ENCODE data around the gene OR2T35. TPM values are rescaled to one million over a fixed set of nuclear protein-coding genes. Genes with fewer than 3 reads are reported as not detected.
"Not testable (repeated sequence)": the region's sequence is repeated elsewhere in the genome, so short reads cannot be mapped to it uniquely, and the experiment has no call there.

The OR2T35 gene
- total RNA-seq, 2 donors from 2014 or later = not detected

DNA sequence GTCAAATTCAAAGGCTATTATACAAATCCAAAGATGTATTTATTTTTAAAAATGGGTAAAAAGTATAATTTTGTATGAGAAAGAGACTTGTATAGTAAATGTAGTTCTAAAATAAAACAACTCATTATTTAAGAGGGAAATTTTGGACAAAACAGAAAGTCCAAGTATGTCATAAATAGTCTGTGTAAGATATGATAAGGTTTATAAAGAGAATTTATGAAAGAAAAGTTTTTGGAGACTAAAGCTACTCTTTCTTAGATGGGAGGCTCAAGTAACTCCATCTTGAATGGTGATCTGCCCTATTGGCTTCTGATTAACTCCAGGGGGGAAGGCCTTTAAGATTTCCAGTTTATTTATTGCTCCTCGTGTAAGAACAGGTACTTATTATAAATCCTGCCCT lies 24.9 kb upstream of the OR2T35 start:
- ATAC-seq (no peak), DNase-seq (no peak)
- Histone ChIP-seq H3K9me3 (no peaks in the 10 kb centered on the region), H3K27me3 (no peaks in the 10 kb centered on the region), H3K4me1 (no peaks in the 10 kb centered on the region), H3K4me3 (no peak overlapping the region), H3K36me3 (replicated peaks in 1 of 2; ENCODE audit: insufficient read depth in 1 of 2, low read depth in 2 of 2) (no peaks in the 10 kb centered on the region), H3K27ac (no peak overlapping the region)
- no peak for TF ChIP-seq POLR2A (IDR thresholded peaks at IDR 0.05)
- TF ChIP-seq, protein P1, sequence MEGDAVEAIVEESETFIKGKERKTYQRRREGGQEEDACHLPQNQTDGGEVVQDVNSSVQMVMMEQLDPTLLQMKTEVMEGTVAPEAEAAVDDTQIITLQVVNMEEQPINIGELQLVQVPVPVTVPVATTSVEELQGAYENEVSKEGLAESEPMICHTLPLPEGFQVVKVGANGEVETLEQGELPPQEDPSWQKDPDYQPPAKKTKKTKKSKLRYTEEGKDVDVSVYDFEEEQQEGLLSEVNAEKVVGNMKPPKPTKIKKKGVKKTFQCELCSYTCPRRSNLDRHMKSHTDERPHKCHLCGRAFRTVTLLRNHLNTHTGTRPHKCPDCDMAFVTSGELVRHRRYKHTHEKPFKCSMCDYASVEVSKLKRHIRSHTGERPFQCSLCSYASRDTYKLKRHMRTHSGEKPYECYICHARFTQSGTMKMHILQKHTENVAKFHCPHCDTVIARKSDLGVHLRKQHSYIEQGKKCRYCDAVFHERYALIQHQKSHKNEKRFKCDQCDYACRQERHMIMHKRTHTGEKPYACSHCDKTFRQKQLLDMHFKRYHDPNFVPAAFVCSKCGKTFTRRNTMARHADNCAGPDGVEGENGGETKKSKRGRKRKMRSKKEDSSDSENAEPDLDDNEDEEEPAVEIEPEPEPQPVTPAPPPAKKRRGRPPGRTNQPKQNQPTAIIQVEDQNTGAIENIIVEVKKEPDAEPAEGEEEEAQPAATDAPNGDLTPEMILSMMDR (IDR thresholded peaks at IDR 0.05) = no peak
- intact Hi-C loops (cut with DNase I) = no loop called here
- WGBS, 2 donors = 52 to 80% methylated on average over 1 of the region's 1 CpG

DNA sequence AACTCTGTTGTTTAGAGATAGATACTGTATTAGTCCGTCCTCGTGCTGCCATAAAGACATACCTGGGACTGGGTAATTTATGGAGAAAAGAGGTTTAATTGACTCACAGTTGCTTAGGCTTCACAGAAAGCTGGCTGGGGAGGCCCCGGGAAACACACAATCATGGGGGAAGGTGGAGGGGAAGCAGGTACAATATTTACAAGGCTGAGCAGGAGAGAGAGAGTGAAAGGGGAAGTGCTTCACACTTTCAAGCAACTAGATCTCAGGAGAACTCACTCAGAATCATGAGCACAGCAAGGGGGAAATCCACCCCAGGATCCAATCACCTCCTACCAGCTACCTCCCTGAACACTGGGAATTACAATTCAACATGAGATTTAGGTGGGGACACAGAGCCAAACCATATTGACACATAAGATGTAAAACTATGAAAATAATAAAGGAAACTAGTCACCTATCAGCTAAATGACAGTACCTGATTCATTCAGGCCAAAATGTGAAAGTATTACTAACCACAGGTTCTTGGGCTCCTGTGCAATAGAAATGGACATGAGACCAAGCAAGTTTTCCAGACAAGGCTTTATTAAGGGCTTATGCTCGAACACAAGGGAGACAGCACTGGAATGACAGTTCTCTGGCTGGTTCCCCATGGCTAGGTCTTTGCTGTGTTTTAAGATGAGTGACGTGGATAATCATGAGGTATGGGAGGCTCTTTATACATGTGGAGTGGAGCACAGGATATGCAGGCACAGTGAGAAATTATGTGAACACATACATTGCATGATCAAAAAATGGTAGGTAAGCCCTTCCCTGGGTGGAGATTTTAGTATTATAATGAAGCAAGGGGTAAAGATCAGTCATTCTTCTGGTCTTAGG lies 18.6 kb upstream of the OR2T35 start:
- H3K4me1 ChIP-seq; H3K36me3 ChIP-seq (replicated peaks in 1 of 2; ENCODE audit: insufficient read depth in 1 of 2, low read depth in 2 of 2); H3K9me3 ChIP-seq; H3K4me3 ChIP-seq; ATAC-seq; intact Hi-C loops (cut with DNase I); DNase-seq; H3K27me3 ChIP-seq; H3K27ac ChIP-seq: not testable (repeated sequence)
- 50 to 68% methylated on average over 5 of the region's 5 CpGs for WGBS, 2 donors

GRCh38 chr1:248656797-248657196 lies 11.7 kb upstream of the OR2T35 start:
- H3K4me1 ChIP-seq; intact Hi-C loops (cut with DNase I); H3K27ac ChIP-seq; DNase-seq; ATAC-seq; H3K36me3 ChIP-seq (replicated peaks in 1 of 2; ENCODE audit: insufficient read depth in 1 of 2, low read depth in 2 of 2); H3K4me3 ChIP-seq; H3K27me3 ChIP-seq; H3K9me3 ChIP-seq: not testable (repeated sequence)
- 45 to 66% methylated on average over 6 of the region's 6 CpGs for WGBS, 2 donors

- H3K4me3 ChIP-seq; ATAC-seq; H3K27ac ChIP-seq; intact Hi-C loops (cut with DNase I); H3K4me1 ChIP-seq; H3K9me3 ChIP-seq; H3K27me3 ChIP-seq; DNase-seq; H3K36me3 ChIP-seq (replicated peaks in 1 of 2; ENCODE audit: insufficient read depth in 1 of 2, low read depth in 2 of 2): not testable (repeated sequence)
- 40% methylated on average over 1 of the region's 3 CpGs; no CpG with 5 or more reads in 1 of the 2 donors for WGBS, 2 donors
Measured at GRCh38 chr1:248655354-248655753, 10.3 kb upstream of the OR2T35 start, which contains the start of gene OR2T27. Gene OR2T27, minus strand, starts transcription at chr1:248655528. Its CDS starts 4,644 bp downstream, at chr1:248650884.

DNA sequence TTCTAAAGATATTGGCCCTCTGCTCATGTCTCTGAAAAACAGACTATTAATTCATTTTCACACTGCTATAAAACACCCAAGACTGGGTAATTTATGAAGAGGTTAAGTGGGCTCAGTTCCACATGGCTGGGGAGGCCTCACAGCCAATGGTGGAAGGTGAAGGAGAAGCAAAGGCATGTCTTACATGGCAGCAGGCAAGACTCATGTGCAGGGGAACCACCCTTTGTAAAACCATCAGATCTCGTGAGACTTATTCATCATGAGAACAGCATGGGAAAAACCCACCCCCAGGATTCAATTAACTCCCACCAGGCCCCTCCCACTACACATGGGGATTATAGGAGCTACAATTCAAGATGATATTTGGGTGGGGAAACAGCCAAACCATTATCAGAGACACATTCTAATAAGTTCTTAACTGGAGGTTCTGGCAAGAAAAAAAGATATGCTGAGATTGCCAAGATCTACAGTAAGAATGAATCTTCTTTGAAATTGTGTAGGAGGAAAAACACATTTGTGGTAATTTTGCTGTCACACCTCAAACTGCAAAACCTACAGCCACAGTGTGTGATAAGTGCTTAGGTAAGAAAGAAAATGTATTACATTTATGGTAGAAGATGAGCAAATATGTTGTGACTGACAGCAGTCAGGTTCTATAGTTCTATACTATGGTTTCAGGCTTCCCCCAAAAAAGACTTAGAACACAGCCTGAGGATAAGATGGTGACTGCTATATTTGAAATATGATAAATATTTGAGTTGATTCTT lies 3.9 kb upstream of the OR2T35 start:
- not testable (repeated sequence) for ATAC-seq

GRCh38 chr1:248642971-248643651 lies 2.0 kb downstream of the OR2T35 start:
- DNase-seq; H3K4me3 ChIP-seq; H3K36me3 ChIP-seq (replicated peaks in 1 of 2; ENCODE audit: insufficient read depth in 1 of 2, low read depth in 2 of 2); H3K4me1 ChIP-seq; intact Hi-C loops (cut with DNase I); H3K9me3 ChIP-seq; ATAC-seq; H3K27me3 ChIP-seq; H3K27ac ChIP-seq: not testable (repeated sequence)
- no CpG with 5 or more reads among the region's 4 CpGs for WGBS, 2 donors

More for the DNA sequence above, 3.9 kb upstream of the OR2T35 start:
- H3K36me3 ChIP-seq (replicated peaks in 1 of 2; ENCODE audit: insufficient read depth in 1 of 2, low read depth in 2 of 2); H3K4me1 ChIP-seq; H3K9me3 ChIP-seq; H3K27ac ChIP-seq; intact Hi-C loops (cut with DNase I); H3K27me3 ChIP-seq; H3K4me3 ChIP-seq; DNase-seq: not testable (repeated sequence)
- no CpG with 5 or more reads among the region's 1 CpG for WGBS, 2 donors

DNA sequence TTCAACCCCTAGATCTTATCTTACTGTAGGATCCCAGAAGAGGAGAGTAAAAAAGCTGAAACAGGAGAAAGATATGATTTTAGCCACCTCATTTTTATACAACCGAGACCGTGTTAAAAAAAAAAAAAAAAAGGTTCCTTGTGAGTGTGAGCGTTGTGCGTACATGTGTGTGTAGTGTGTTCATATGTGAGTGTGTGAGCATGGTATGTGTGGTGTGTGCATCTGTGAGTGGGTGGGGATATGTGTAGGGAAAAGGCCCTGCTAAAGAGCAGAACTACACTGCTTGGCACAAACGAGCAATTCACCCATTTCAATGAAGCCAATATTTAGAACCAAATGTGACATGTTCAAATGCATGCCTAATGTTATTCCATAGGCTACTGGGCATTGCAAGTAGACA lies 3.5 kb downstream of the OR2T35 start:
- DNase-seq; H3K27ac ChIP-seq; intact Hi-C loops (cut with DNase I); H3K4me3 ChIP-seq; H3K27me3 ChIP-seq; H3K36me3 ChIP-seq (replicated peaks in 1 of 2; ENCODE audit: insufficient read depth in 1 of 2, low read depth in 2 of 2); H3K9me3 ChIP-seq; H3K4me1 ChIP-seq; ATAC-seq: not testable (repeated sequence)
- WGBS, 2 donors = 90% methylated on average over 2 of the region's 5 CpGs; no CpG with 5 or more reads in 1 of the 2 donors

- no CpG with 5 or more reads among the region's 3 CpGs for WGBS, 2 donors
- H3K4me3 ChIP-seq; intact Hi-C loops (cut with DNase I); H3K27ac ChIP-seq; ATAC-seq; H3K36me3 ChIP-seq (replicated peaks in 1 of 2; ENCODE audit: insufficient read depth in 1 of 2, low read depth in 2 of 2); H3K27me3 ChIP-seq; H3K9me3 ChIP-seq; H3K4me1 ChIP-seq; DNase-seq: not testable (repeated sequence)
Measured at GRCh38 chr1:248640906-248641305, 4.2 kb downstream of the OR2T35 start.

DNA sequence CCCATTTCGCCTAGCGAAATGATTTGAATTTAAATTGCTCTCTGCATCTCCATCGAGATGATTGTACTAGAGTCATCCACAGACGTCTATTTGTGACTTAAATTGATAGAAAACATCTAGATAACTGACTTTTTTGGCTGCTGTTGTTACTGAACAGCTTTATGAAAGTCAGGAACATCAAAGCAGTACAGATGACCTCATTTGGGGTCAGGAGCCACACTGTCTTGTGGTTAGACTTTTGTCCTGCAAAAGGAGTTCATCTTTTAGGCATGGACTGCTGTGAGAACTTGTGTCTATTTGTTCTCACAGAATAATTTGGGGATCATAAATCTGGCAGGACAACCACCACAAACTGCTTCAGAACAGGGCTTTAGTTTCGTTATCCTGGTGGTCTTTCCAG lies 5.4 kb downstream of the OR2T35 start:
- intact Hi-C loops (cut with DNase I); H3K27me3 ChIP-seq; H3K9me3 ChIP-seq; H3K4me1 ChIP-seq; ATAC-seq; H3K4me3 ChIP-seq; DNase-seq; H3K27ac ChIP-seq; H3K36me3 ChIP-seq (replicated peaks in 1 of 2; ENCODE audit: insufficient read depth in 1 of 2, low read depth in 2 of 2): not testable (repeated sequence)
- WGBS, 2 donors = no CpG with 5 or more reads among the region's 5 CpGs

GRCh38 chr1:248636612-248637011 lies 8.5 kb downstream of the OR2T35 start:
- H3K9me3 ChIP-seq; H3K4me3 ChIP-seq; DNase-seq; H3K4me1 ChIP-seq; intact Hi-C loops (cut with DNase I); H3K27ac ChIP-seq; H3K27me3 ChIP-seq; H3K36me3 ChIP-seq (replicated peaks in 1 of 2; ENCODE audit: insufficient read depth in 1 of 2, low read depth in 2 of 2): not testable (repeated sequence)
- peak; percentile 63 for ATAC-seq
- WGBS, 2 donors = 24% methylated on average over 2 to 3 of the region's 5 CpGs

All from body of pancreas (tissue), 4 donors.